ENCODE results near the gene SMC6. TPM values are rescaled to one million over a fixed set of nuclear protein-coding genes. Genes with fewer than 3 reads are reported as not detected.

The SMC6 gene
- total RNA-seq, 4 donors from 2014 or later = 7.5 to 11.0 (median 9.6) TPM

DNA sequence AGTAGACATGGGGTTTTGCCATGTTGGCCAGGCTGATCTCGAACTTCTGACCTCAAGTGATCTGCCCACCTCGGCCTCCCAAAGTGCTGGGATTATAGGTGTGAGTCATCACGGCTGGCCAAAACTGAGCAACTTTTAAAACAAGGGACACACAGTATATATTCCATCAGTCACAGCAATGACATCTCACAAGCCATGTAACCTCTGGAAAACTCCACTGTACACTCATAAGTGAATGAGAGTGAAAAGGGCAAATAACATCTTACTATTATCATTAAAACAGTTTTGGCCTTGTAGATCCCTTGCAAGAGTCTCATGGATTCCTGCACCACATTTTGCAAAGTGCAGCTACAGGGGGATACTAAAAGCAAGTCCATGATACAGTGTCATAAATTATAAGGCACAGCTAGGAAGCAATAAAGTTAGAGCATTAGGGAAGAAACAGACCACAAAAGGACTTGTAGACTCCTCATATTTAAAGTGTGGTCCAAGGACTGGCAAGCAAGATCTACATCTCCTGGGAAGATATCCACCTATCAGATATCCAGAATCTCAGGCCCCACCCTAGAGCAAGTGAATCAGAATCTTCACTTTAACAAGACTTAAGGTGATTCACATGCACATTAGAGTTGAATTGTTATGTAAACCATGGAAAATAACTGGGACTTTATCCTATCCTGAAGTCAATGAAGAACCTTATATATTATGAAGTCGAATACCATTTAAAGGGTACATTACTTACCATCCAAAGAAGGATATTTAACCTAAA lies 5.7 kb downstream of the SMC6 start:
- in situ Hi-C loops (cut with MboI; ENCODE audit: low sequenced_read_pairs in 4 of 4) (loop anchor here in 1 of 4 donors (25.0 kb wide), 1 partner anchor 89 kb away; no protein-coding TSS in a partner anchor), intact Hi-C loops (cut with DNase I; ENCODE audit: low total_unique reads) (no loop called here)
- DNase-seq (no peak), ATAC-seq (no peak)
- TF ChIP-seq POLR2A (IDR thresholded peaks at IDR 0.05) (no peak), CTCF (IDR thresholded peaks at IDR 0.05 in 4 of 5, conservative IDR thresholded peaks at IDR 0.05 in 1 of 5) (no peak)
- H3K27ac ChIP-seq = no peak overlapping the region
- H3K4me1 ChIP-seq = peaks cover 14 to 15% of the 10 kb centered on the region in 2 donors
- H3K36me3 ChIP-seq = peaks cover 0 to 16% of the 10 kb centered on the region in 2 donors
- H3K9me3 ChIP-seq = no peaks in the 10 kb centered on the region
- no peak overlapping the region for H3K4me3 ChIP-seq
- H3K27me3 ChIP-seq = no peaks in the 10 kb centered on the region

GRCh38 chr2:17740203-17740602 lies 13.4 kb downstream of the SMC6 start:
- Histone ChIP-seq H3K4me1 (no peaks in the 10 kb centered on the region), H3K27me3 (no peaks in the 10 kb centered on the region), H3K9me3 (no peaks in the 10 kb centered on the region), H3K36me3 (peaks cover 0 to 52% of the 10 kb centered on the region in 2 donors), H3K27ac (no peak overlapping the region), H3K4me3 (no peak overlapping the region)
- in situ Hi-C loops (cut with MboI; ENCODE audit: low sequenced_read_pairs in 4 of 4) (loop anchor here in 1 of 4 donors (25.0 kb wide), 1 partner anchor 97 kb away; no protein-coding TSS in a partner anchor), intact Hi-C loops (cut with DNase I; ENCODE audit: low total_unique reads) (no loop called here)
- ATAC-seq (no peak), DNase-seq (no peak)
- TF ChIP-seq POLR2A (IDR thresholded peaks at IDR 0.05) = no peak
- no peak for TF ChIP-seq CTCF (IDR thresholded peaks at IDR 0.05 in 4 of 5, conservative IDR thresholded peaks at IDR 0.05 in 1 of 5)

DNA sequence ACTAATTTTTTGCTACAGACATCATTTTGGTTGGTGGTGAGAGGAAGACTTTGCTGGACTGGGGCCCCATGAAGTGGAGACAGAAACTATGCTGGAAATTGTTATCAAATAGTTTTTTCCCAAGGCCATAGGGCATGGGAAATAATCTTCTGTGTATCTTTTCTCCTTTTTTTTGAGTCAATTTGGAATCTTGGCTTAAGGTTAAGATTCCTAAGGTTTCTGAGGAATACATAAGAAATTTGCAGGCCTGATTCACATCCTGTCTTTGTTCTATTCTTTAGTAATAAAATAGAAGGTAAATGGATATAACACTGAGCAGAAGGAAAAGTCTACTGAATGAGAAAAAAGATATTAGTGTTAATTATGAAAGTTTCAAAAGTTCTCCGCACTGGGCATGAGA lies 16.6 kb downstream of the SMC6 start:
- H3K27me3 ChIP-seq = no peaks in the 10 kb centered on the region
- in situ Hi-C loops (cut with MboI; ENCODE audit: low sequenced_read_pairs in 4 of 4) (loop anchor here in 1 of 4 donors (25.0 kb wide), 1 partner anchor 100 kb away; no protein-coding TSS in a partner anchor), intact Hi-C loops (cut with DNase I; ENCODE audit: low total_unique reads) (no loop called here)
- no peak for DNase-seq
- H3K9me3 ChIP-seq = no peaks in the 10 kb centered on the region
- no peak overlapping the region for H3K27ac ChIP-seq
- no peak overlapping the region for H3K4me3 ChIP-seq
- no peaks in the 10 kb centered on the region for H3K4me1 ChIP-seq
- TF ChIP-seq CTCF (IDR thresholded peaks at IDR 0.05 in 4 of 5, conservative IDR thresholded peaks at IDR 0.05 in 1 of 5) = no peak
- no peak for ATAC-seq
- peaks cover 0 to 64% of the 10 kb centered on the region in 2 donors for H3K36me3 ChIP-seq

DNA sequence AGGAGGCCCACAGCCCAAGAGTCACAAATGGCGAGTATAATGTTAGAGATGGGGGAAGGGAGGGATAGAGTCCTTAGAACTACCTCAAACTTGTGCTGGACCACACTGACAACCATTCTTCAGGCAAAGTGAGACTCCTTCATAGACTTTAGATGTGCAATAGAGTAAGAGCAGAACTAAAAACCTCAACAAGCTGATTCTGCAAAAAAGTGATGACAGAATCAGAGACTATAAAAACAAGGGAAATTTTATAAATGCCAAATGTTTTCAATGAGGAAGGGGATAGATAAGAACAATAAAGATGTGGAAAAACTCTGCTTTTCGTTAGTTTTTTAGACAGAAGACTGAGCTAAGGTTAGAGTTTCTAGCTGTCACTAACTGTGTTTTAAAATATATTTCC lies 17.7 kb downstream of the SMC6 start:
- peaks cover 0 to 66% of the 10 kb centered on the region in 2 donors for H3K36me3 ChIP-seq
- DNase-seq (no peak), ATAC-seq (no peak)
- intact Hi-C loops (cut with DNase I; ENCODE audit: low total_unique reads) (no loop called here), in situ Hi-C loops (cut with MboI; ENCODE audit: low sequenced_read_pairs in 4 of 4) (loop anchor here in 1 of 4 donors (25.0 kb wide), 1 partner anchor 101 kb away; no protein-coding TSS in a partner anchor)
- no peaks in the 10 kb centered on the region for H3K4me1 ChIP-seq
- H3K9me3 ChIP-seq = no peaks in the 10 kb centered on the region
- no peak overlapping the region for H3K27ac ChIP-seq
- TF ChIP-seq POLR2A (IDR thresholded peaks at IDR 0.05) (no peak), CTCF (IDR thresholded peaks at IDR 0.05 in 4 of 5, conservative IDR thresholded peaks at IDR 0.05 in 1 of 5) (no peak)
- no peaks in the 10 kb centered on the region for H3K27me3 ChIP-seq
- H3K4me3 ChIP-seq = no peak overlapping the region
